SK-N-SH (cell line): ENCODE results near the gene ACOXL. TPM values are rescaled to one million over a fixed set of nuclear protein-coding genes. Genes with fewer than 3 reads are reported as not detected.

Experiments
- CTCF ChIA-PET: fragments of 300-600, 350-600 bp; formaldehyde crosslinking; extraction: SDS; loops from one replicate; lab custom pipeline; 2021; lab: Yijun Ruan, JAX
- POLR2A ChIA-PET: fragments of 350-600 bp; sonication (Branson Sonifier 250); formaldehyde crosslinking; extraction: SDS; loops from one replicate; lab custom pipeline; 2020; ENCODE audit warnings: antibody characterized with exemption, inconsistent platforms; lab: Yijun Ruan, JAX
- DNase-seq: peaks from one replicate; pipeline ENCODE4 v3.0.0; 2012
- H2AFZ ChIP-seq: fragments of 200-600 bp; sonication (generic); 2 replicates; pipeline ENCODE4 v1.8.1; 2016; ENCODE audit warnings: antibody characterized with exemption, mild to moderate bottlenecking, low read depth
- H3F3A ChIP-seq: fragments of 200-600 bp; sonication (generic); replicated peaks from 2 replicates; pipeline ENCODE3; 2016; ENCODE audit warnings: antibody characterized with exemption, mild to moderate bottlenecking; ENCODE audit not compliant: insufficient read depth
- H3K27ac ChIP-seq, 2 experiments: fragments of 200-500 bp in 1 of 2; fragments of 200-600 bp in 1 of 2; sonication (Bioruptor generic) in 1 of 2; sonication (generic), shearing (Covaris generic) in 1 of 2; 2 replicates each; pipeline versions ENCODE4 v1.5.1 to v1.6.1; 2014 to 2016; ENCODE audit warnings: low read depth in 2 of 2, inconsistent platforms in 1 of 2, low read length in 1 of 2, mild to moderate bottlenecking in 1 of 2, mixed read lengths in 1 of 2
- H3K27me3 ChIP-seq: fragments of 200-600 bp; sonication (generic), shearing (Covaris generic); 2 replicates; pipeline ENCODE4 v1.6.1; 2016; ENCODE audit warnings: mixed run types; ENCODE audit not compliant: insufficient read depth
- H3K36me3 ChIP-seq, 2 experiments: fragments of 200-500 bp in 1 of 2; fragments of 200-600 bp in 1 of 2; sonication (Bioruptor generic) in 1 of 2; sonication (generic) in 1 of 2; replicated peaks in 1 of 2; 2 replicates each; pipeline versions ENCODE3 to v1.5.1; 2014 to 2016; ENCODE audit warnings: low read length in 1 of 2, mild to moderate bottlenecking in 1 of 2; ENCODE audit not compliant: insufficient read depth in 2 of 2, control insufficient read depth in 1 of 2
- H3K4me1 ChIP-seq, 2 experiments: fragments of 200-500 bp in 1 of 2; fragments of 200-600 bp in 1 of 2; sonication (Bioruptor generic) in 1 of 2; sonication (generic), shearing (Covaris generic) in 1 of 2; 2 replicates each; pipeline versions ENCODE4 v1.5.1 to v1.6.1; 2014 to 2016; ENCODE audit warnings: low read depth in 1 of 2, low read length in 1 of 2, mixed run types in 1 of 2; ENCODE audit not compliant: insufficient read depth in 2 of 2, control insufficient read depth in 1 of 2
- H3K4me2 ChIP-seq: fragments of 200-600 bp; sonication (generic), shearing (Covaris generic); 2 replicates; pipeline ENCODE4 v1.6.1; 2017; ENCODE audit warnings: mixed run types
- H3K4me3 ChIP-seq, 2 experiments: fragments of 200-500 bp in 1 of 2; fragments of 200-600 bp in 1 of 2; sonication (Bioruptor generic) in 1 of 2; sonication (generic), shearing (Covaris generic) in 1 of 2; 2 replicates each; pipeline versions ENCODE4 v1.5.1 to v1.8.1; 2014 to 2016; ENCODE audit warnings: low read depth in 2 of 2, inconsistent platforms in 1 of 2, low read length in 1 of 2, mild to moderate bottlenecking in 1 of 2, mixed read lengths in 1 of 2, moderate library complexity in 1 of 2
- H3K79me2 ChIP-seq: fragments of 200-600 bp; sonication (generic); 2 replicates; pipeline ENCODE4 v1.8.1; 2017; ENCODE audit warnings: mild to moderate bottlenecking; ENCODE audit not compliant: insufficient read depth
- H3K9ac ChIP-seq: fragments of 200-600 bp; sonication (generic); 2 replicates; pipeline ENCODE4 v1.6.1; 2017; ENCODE audit warnings: mixed run types
- H3K9me2 ChIP-seq: fragments of 200-600 bp; sonication (generic); 2 replicates; pipeline ENCODE4 v1.6.1; 2017; ENCODE audit warnings: mixed run types
- H3K9me3 ChIP-seq: fragments of 200-600 bp; sonication (generic); 2 replicates; pipeline ENCODE4 v1.6.1; 2017; ENCODE audit warnings: mixed run types, mild to moderate bottlenecking, moderate library complexity
- H4K20me1 ChIP-seq: fragments of 200-600 bp; sonication (generic); 2 replicates; pipeline ENCODE4 v1.6.1; 2017; ENCODE audit warnings: mild to moderate bottlenecking, mixed run types; ENCODE audit not compliant: insufficient read depth
- CHD2 ChIP-seq: fragments of 150-350 bp; IDR thresholded peaks from 2 replicates; pipeline ENCODE4 v1.6.1; 2018; ENCODE audit warnings: low read length; ENCODE audit not compliant: partially characterized antibody
- ELF1 ChIP-seq: IDR thresholded peaks from 2 replicates; pipeline ENCODE4 v1.4.0; 2012
- EP300 ChIP-seq, 2 experiments: IDR thresholded peaks; 2 replicates each; pipeline versions ENCODE4 v1.4.0 to v1.6.1; 2012; ENCODE audit warnings: borderline replicate concordance in 1 of 2, low read depth in 1 of 2, low read length in 1 of 2
- EZH2phosphoT487 ChIP-seq: fragments of 200-600 bp; sonication (generic); IDR thresholded peaks from 2 replicates; pipeline ENCODE4 v1.6.1; 2017; ENCODE audit warnings: low read depth, mixed run types, mild to moderate bottlenecking, antibody characterized with exemption, moderate library complexity, borderline replicate concordance
- FOSL2 ChIP-seq: IDR thresholded peaks from 2 replicates; pipeline ENCODE4 v1.4.0; 2012; ENCODE audit warnings: low read depth, mild to moderate bottlenecking, moderate library complexity, borderline replicate concordance
- FOXJ3 ChIP-seq: sonication (generic); formaldehyde crosslinking; IDR thresholded peaks from 2 replicates; pipeline ENCODE4 v1.5.1; 2020; ENCODE audit warnings: mild to moderate bottlenecking, missing genetic modification reagents
- GATA2 ChIP-seq: sonication (generic); formaldehyde crosslinking; IDR thresholded peaks from 2 replicates; pipeline ENCODE4 v1.5.0; 2020; ENCODE audit warnings: mild to moderate bottlenecking, missing genetic modification reagents
- JUND ChIP-seq: IDR thresholded peaks from 2 replicates; pipeline ENCODE4 v1.4.0; 2012
- MXI1 ChIP-seq: IDR thresholded peaks from 2 replicates; pipeline ENCODE4 v1.6.1; 2012; ENCODE audit warnings: mild to moderate bottlenecking, low read depth, low read length, improper control_type of control experiment
- NRF1 ChIP-seq: IDR thresholded peaks from 2 replicates; pipeline ENCODE4 v1.6.1; 2012; ENCODE audit warnings: low read depth, mild to moderate bottlenecking, low read length
- RAD21 ChIP-seq: IDR thresholded peaks from 2 replicates; pipeline ENCODE4 v1.6.1; 2012; ENCODE audit warnings: mild to moderate bottlenecking, low read length
- RCOR1 ChIP-seq: fragments of 150-350 bp; IDR thresholded peaks from 2 replicates; pipeline ENCODE4 v1.6.1; 2017; ENCODE audit warnings: antibody characterized with exemption, low read length
- RFX5 ChIP-seq: IDR thresholded peaks from 2 replicates; pipeline ENCODE4 v1.6.1; 2012; ENCODE audit warnings: mild to moderate bottlenecking, improper control_type of control experiment, low read length
- RXRA ChIP-seq: IDR thresholded peaks from 2 replicates; pipeline ENCODE4 v1.4.0; 2012; ENCODE audit warnings: low read depth, mild to moderate bottlenecking, borderline replicate concordance
- SIN3A ChIP-seq: IDR thresholded peaks from 2 replicates; pipeline ENCODE4 v1.6.1; 2012; ENCODE audit warnings: low read depth, mild to moderate bottlenecking, low read length, moderate library complexity, borderline replicate concordance
- SMC3 ChIP-seq: IDR thresholded peaks from 2 replicates; pipeline ENCODE4 v1.6.1; 2012; ENCODE audit warnings: low read depth, low read length, improper control_type of control experiment
- TAF1 ChIP-seq: IDR thresholded peaks from 2 replicates; pipeline ENCODE4 v1.6.1; 2012; ENCODE audit warnings: low read depth, mild to moderate bottlenecking, low read length, moderate library complexity, borderline replicate concordance
- TEAD4 ChIP-seq: IDR thresholded peaks from 2 replicates; pipeline ENCODE4 v1.4.0; 2012; ENCODE audit warnings: mild to moderate bottlenecking, borderline replicate concordance; ENCODE audit not compliant: insufficient read depth
- USF2 ChIP-seq: fragments of 150-350 bp; IDR thresholded peaks from 2 replicates; pipeline ENCODE4 v1.6.1; 2017; ENCODE audit warnings: antibody characterized with exemption, low read length, low read depth, borderline replicate concordance
- WGBS: methylation state at CpG from one replicate; pipeline ENCODE4 v1.1.6; 2017; ENCODE audit warnings: low lambda C conversion rate; 5-methylcytosine and 5-hydroxymethylcytosine counted together
- polyA plus RNA-seq, 3 experiments: library from polyadenylated mRNA; depleted of rRNA; stranded (reverse); fragments of >200 nt; gene quantifications; 2 replicates each; pipeline ENCODE4 v1.2.3, GENCODE V29; 2012
- TF ChIP-seq, protein P1 (sequence below): IDR thresholded peaks from 2 replicates; pipeline ENCODE4 v1.4.0; 2012; ENCODE audit warnings: low read depth, borderline replicate concordance

ACOXL gene
- polyA plus RNA-seq, 1 of the 3 experiments (the other 2 are of a cell fraction), result not detected

- no peak for TF ChIP-seq USF2
- no peak for TF ChIP-seq CHD2
- TF ChIP-seq NRF1, result no peak
- TF ChIP-seq TEAD4, result no peak
- no peak for TF ChIP-seq FOSL2
- no peak for TF ChIP-seq TAF1
- no peak for TF ChIP-seq EP300 (IDR thresholded peaks at IDR 0.05; ENCODE audit: borderline replicate concordance in 1 of 2, low read depth in 1 of 2, low read length in 1 of 2)
- no peak for TF ChIP-seq GATA2 (CRISPR knock-in tag)
- TF ChIP-seq SIN3A, result no peak
Measured at GRCh38 chr2:110878150-110878549, 145.8 kb downstream of the ACOXL start (continued).

- no peaks in the 10 kb centered on the region for H3K79me2 ChIP-seq
- no peak overlapping the region for H3K4me3 ChIP-seq
- no peak overlapping the region for H2AFZ ChIP-seq
- no peaks in the 10 kb centered on the region for H4K20me1 ChIP-seq
- TF ChIP-seq, protein P1, sequence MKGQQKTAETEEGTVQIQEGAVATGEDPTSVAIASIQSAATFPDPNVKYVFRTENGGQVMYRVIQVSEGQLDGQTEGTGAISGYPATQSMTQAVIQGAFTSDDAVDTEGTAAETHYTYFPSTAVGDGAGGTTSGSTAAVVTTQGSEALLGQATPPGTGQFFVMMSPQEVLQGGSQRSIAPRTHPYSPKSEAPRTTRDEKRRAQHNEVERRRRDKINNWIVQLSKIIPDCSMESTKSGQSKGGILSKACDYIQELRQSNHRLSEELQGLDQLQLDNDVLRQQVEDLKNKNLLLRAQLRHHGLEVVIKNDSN, result no peak
- no peak for TF ChIP-seq EZH2phosphoT487
- no peak for TF ChIP-seq SMC3
- no peak for TF ChIP-seq FOXJ3 (CRISPR knock-in tag)
- TF ChIP-seq GATA2 (CRISPR knock-in tag), result no peak
- no peak for TF ChIP-seq JUND
- TF ChIP-seq RCOR1, result no peak
- TF ChIP-seq MXI1, result no peak
- TF ChIP-seq RFX5, result no peak
- no peak for TF ChIP-seq SIN3A
- no peak for TF ChIP-seq RXRA
- TF ChIP-seq TAF1, result no peak
- no peak for TF ChIP-seq ELF1
- no peak for TF ChIP-seq RAD21
- H3K4me2 ChIP-seq, result no peak overlapping the region
- no peaks in the 10 kb centered on the region for H3K9me2 ChIP-seq
- H3K36me3 ChIP-seq, result no peaks in the 10 kb centered on the region
- H3F3A ChIP-seq, result no peaks in the 10 kb centered on the region
- H3K27ac ChIP-seq, result no peak overlapping the region
- H3K9ac ChIP-seq, result no peak overlapping the region
- 0 out of 2 replicates have a peak, but pooled peaks cover 4% of the 10 kb centered on the region for H3K9me3 ChIP-seq
- DNase-seq, result no peak
- no peaks in the 10 kb centered on the region; the same call in 1 of the 2 replicates for H3K27me3 ChIP-seq
- peaks cover 0 to 3% of the 10 kb centered on the region in 2 experiments; a peak in 1 of 4 replicates for H3K4me1 ChIP-seq
- CTCF ChIA-PET, result no interaction called here
- POLR2A ChIA-PET, result no interaction called here
- 68% methylated on average over 6 of the region's 6 CpGs for WGBS
Measured at GRCh38 chr2:110881908-110882307, 149.5 kb downstream of the ACOXL start.
